Stimulated activated CD8-positive, alpha-beta memory T cell treated with anti-CD3 and anti-CD28 coated beads, Interleukin-12 subunit alpha, Interleukin-12 subunit beta, amount 100 ng/mL, for 4 hours (primary cell): ENCODE measurements around the gene CXCR2.
"Not testable (repeated sequence)": the region's sequence is repeated elsewhere in the genome, so short reads cannot be mapped to it uniquely, and the experiment has no call there.

Source experiments
- DNase-seq: peaks from one replicate; pipeline ENCODE4 v3.0.0-alpha.2; 2020; ENCODE audit warnings: low read depth

CXCR2 gene

DNA sequence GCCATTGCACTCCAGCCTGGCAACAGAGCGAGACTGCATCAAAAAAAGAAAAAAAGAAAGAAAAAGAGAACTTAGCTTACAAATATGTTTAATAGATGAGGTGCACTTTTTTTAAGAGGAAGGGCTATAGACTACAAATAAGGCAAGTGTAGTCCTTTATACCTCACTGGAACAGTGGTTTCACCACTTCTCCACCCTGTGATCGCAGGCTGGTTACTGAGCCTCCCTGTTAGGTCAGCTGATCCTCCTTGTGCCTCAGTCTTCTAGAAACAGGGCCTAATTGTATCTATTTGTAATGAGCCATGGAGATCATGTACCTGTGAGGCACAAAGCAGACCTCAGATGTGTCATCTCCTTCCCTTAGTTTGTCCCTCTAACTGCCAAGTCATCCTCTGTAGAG, 4.5 kb downstream of the CXCR2 start:
- no peak for DNase-seq

DNA sequence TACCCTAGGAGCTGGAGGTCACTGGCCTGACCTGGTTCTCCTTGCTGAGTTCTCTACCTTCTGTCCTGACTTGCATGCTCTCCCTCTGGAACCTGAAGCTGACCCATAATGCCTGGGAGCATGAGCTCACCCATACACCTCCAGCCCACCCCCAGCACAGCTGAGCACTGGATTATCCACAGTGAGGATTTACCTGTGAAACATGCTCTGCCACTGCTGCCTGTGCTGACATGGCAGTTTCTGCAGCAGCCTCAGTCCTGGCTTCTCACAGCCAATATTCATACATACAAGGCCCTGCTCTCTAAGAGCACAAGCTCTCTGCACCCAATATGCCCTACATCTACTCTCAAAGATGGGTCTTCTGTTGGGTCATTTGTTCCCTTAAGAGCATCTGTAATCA, 5.0 kb downstream of the CXCR2 start:
- DNase-seq: no peak

DNA sequence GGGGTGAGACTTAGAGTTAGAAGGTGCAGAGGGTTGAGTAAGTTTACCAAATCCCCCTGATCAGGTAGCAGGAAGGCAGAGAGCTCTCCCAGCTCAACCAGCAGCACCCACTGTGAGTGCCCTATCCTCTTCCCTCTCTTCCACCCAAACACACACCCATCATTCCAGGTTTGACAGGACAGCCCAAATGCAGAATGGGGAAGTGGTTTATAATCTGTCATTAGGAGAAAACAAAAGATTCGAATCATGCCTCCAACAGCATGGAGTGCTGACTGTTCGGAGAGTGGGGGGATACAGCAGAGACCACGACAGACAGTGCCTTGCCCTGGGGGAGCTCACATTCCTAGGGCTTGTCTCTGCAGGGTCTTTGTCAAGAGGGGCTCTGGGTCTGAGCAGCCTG, 11.7 kb downstream of the CXCR2 start:
- DNase-seq: no peak

DNA sequence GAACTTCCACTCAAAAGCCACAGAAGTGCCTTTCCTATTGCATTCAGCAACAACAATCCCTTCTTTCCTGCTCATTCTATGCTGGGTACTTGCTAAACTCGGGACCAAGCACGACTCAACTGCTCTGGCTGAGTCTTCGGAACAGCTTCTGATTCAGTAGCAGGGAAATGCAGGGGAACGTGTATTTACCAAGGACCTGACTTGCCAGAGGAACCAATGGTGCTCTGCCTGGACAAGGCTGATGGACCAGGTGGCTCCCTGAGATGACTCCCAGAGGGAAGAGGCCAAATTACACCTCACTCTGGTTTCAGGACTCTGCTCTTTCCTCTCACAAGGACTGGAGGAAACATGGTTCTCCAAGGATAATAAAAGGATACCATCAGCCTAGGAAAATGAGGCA, 12.2 kb downstream of the CXCR2 start:
- no peak for DNase-seq

DNA sequence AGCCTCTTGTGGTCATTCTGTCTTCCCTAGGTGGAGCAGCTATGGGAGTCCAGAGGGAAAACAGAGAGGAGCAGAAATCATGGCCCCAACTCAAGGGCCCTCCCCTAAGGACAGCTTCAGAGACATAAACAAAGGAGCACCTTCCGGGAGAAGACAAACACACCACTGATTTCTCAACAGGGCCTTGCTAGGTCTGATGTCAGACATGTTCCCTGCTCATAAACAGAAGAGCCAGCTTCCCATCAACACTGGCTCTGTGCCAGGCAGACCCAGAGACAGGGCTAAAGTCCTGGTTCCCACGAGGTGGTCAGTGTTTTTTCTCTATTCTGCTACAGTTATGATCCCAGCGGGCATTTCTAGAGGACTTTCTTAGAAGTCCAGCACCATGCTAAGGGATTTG, 19.3 kb downstream of the CXCR2 start:
- no peak for DNase-seq

DNA sequence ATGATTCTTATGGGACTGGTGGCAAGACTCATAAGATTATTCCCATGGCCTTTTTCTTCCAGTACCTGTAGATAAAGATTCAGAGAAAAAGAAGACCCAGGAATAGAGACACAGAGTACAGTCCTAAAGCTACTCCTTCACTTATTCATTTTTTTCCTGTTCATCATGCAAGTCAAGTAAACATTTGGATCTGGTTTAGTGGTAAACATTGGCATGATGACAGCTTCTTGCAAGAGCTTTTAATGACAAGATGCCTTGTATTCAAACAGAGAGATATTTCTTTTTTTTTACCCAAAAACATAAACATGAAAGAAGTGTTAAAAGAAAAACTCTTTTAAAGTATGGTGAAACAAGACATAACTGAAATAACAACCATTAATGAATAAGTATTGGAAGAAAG, 20.2 kb downstream of the CXCR2 start:
- DNase-seq: no peak

DNA sequence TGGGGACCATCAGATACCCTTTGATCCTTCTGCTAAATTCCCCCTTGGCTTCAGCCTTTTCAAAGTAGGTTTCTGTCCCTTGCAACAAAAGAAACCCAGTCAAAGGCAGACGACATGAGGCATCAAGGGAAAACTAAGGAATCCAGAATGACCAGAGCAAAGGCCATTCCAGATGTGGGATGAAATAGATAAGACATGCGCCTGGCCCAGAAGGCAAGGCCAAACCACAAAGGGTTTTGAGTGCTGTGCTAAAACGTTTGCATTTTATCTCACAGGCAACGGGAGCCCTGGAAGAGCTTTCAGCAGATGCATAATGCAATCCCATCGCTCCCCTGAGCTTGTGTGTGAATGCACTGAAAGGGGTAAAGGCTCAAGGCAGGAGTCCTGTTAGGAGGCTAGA, 23.3 kb downstream of the CXCR2 start:
- no peak for DNase-seq

DNA sequence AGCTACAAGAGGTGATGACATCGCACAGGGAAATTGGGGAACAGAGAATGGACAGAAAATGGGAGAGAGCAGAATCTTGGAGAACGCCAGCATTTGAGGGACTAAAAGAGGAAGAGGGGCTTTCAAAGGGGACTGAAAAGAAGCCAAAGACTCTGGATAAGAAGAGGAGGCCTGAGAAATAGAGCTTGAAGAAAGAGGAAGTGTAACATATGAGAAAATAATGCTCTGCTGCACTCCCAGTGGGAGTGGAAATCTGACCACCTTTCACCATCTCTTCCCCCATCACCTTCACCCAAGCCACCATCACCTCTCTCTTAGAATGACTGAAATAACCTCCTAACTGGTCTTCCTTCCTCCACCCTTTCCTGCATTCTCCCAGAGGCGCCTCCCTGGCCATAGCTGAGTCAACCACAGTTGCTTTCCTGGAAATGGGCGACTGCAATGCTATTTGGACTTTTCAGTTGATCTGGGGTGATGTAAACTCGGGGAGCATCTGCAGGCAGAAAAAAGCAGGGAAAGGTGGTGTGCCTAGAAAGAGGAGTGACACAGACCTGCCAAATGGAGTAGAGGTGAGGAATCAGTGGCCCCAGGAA, 24.1 kb downstream of the CXCR2 start:
- no peak for DNase-seq

DNA sequence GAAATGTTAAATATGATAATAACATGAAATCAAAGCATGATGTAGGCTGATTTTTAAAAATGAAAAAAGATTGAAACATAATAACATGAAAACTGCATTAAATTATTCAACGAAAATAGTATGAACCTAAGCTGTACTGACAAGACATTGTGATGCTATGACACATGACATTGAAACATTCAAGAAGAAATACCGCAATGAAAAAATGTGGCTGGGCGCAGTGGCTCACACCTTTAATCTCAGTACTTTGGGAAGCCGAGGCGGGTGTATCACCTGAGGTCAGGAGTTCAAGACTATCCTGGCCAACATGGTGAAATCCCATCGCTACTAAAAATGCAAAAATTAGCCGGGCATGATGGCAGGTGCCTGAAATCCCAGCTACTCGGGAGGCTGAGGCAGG, 26.3 kb downstream of the CXCR2 start:
- no peak for DNase-seq

DNA sequence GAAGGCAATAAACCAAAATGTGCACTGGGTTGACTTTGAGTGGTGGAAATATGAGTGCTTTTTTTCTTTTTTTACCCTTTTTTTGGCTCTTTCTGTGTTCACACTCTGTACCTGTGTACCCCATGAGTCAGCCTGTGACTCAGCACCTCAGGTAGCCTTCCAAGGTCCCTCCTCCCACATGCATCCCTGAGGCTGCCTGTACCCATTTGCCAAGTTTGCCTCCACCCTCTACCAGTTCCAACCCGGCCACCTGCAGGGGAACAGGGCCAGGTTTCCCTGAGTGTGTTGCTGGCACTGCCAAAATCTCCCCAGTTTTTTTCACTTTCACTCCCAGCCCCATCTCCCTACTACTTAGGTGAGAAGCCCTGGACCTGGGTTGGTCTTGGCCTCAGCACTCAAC, 26.9 kb downstream of the CXCR2 start:
- DNase-seq: no peak

DNA sequence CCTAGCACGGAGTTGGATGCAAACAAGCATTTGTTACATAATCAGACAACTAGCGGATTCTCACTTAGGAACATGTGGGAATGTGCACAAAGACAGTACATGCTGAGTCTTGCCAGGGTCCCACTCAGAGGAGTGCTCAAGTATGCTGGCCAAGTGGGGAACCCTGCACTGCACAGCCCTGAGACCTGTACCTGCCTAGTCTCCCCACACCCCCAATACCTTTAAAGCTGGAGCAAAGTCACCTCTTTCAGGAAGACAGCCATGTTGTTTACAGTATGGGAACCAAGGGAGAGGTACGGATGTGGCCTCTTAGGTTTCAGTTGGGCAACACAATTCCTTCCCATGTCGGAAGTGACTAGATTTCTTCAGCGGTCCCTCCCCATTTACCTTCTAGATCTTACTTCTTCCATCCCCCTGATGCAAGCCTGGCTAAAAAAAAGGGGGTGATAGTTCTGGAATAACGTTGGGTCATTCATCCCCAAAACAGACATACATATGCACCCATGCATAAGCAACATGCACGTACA, 30.2 kb downstream of the CXCR2 start:
- no peak for DNase-seq

DNA sequence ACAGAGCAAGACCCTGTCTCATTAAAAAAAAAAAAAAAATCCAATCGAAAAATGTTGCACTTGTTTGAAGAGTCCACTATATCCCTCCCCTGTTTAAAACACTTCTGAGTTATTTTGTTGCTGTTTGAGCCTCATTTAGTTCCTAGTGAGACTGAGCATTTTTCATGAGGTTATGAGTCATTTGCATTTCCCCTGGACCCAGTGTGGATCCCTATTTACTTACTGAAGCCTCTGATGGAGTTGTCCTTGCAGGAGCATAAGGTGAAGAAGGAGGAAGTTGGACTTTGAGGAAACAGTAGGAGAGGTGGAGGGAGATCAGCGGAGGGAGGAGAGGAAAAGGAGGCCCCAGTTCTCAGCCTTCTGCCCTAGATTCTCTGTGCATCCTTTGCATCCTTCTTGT, 35.8 kb downstream of the CXCR2 start:
- no peak for DNase-seq

DNA sequence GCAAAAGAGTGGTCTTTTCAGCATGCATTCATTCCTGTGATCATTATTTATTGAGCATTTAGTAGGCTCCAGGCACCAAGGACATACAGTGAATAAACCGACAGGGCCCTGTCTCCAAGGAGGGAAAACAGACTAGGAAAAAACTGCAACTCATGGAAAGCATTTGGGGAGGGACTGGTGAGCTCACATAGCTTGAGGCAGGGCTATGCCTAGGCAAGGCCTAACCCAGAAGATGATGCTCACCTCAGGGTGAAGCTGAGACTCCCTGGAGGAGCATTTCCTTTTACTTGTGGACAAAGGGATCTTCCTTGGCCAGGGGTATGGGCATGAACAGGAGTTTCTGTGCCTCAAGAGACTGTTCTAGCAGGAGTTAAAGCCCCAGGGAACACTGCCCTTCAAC, 37.0 kb downstream of the CXCR2 start:
- DNase-seq: no peak

DNA sequence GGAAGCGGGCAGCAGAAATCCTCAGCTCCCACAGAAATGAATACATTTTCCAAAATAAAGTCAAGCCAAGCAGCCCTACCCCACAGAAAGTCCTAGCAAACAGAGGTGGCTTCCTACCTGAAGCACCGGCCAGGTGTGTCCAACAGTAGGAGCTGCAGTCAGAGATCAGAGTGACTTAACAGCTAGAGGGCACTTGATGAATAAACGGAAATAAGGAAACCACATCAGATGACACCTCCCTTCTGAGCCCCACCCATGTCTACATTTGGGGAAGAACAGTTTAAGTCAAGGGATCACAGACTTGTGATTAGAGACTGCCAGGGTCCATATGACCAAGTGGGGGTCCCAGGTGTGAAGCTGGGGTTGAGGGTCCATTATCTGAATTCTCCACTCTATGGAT, 41.0 kb downstream of the CXCR2 start, which contains the start of gene CXCR1:
Gene CXCR1, minus strand, starts transcription at position 172 of the 400 bp plus-strand sequence. CDS start 1,751 bp downstream, outside the sequence.
- peak; percentile 3 for DNase-seq

DNA sequence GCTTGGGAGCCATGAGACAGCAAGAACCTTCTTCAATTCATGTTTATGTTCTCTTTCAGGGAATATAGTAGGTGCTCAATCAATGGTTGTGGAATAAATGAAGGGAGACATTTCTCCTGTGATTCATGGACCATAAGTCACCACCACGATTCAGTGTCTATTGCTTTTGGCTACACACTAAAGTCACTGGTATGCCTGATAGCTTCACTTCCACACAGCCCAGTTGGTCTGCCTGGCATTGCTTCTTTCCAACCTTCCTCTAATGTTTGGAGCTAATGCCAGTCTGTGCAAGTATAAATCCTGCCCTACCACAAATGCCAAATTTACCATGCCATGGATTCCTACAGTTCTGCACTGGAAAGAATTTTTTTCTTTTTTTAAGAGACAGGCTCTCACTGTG, 42.2 kb downstream of the CXCR2 start:
- DNase-seq: no peak

DNA sequence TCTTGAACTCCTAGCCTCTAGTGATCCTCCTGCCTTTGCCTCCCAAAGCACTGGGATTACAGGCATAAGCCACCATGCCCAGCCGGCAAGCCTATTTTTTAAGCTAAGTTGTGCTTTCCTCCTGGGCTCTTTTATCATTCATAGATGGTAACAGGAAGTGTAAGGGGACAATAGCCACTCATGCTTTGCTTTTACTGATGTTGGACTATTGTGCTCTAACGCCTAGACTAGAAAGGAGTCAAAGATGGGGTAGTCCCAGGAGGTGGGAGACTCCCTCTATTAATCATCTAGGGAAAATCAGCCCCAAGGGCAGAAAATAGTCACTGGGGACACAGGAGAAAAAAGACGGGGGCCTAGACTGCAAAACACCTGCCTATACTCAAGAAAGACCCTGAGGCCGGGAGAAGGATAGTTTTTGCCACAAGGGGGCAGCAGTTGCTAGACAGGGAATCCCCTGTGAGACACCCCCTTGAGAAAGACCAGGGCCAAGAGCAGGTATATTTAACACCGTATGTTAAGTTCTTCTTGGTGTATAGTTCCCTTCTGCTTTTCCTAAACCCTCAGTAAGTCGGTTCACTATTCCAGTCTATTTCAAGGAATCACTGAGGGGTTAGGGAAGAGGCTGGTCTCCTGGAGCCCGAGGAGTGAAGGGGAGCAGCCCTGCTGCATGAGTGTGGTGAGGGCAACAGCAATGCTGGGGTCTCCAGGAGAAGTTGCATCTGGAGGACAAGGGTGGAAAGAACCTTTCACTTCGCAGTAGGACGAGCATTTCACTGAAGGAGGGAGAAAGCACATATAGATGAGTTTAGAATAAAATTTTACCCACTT, 43.0 kb downstream of the CXCR2 start:
- peak; percentile 34 for DNase-seq

DNA sequence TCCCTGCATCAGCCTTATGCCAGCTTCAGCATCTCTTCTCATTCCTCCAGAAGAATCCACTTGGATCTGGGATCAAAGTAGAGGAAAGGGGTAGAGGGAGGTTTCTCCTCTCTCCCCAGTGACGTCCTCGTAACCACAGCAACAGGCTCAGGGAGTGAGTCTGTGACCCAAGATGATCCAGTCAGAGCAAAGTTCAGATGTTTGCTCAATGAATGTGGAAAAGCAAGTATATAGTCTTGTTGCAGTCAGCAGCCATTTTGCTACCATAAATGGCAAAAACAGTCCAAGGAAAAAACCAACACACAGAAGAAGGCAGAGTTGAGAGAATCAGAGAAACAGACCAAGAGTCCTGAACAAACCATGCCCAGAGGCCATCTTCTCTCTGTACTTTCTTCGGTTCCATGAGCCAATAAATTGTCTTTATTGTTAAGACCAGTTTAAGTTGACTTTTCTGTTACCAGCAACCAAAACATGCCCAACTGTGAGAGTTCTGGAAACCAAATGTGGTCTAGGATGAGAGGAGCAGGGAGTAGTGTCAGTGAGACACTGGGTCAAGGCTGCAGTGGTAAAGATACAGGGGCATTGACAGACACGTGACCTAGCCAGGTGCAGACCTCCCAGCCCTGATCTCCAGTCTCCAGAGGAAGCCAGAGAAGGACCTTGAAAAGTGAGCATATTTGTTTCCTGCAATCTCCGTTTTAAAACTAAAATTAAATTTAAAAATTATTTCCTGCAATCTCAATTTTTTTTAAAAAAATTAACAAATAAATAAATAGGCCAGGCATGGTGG, 44.1 kb downstream of the CXCR2 start:
- DNase-seq: no peak

DNA sequence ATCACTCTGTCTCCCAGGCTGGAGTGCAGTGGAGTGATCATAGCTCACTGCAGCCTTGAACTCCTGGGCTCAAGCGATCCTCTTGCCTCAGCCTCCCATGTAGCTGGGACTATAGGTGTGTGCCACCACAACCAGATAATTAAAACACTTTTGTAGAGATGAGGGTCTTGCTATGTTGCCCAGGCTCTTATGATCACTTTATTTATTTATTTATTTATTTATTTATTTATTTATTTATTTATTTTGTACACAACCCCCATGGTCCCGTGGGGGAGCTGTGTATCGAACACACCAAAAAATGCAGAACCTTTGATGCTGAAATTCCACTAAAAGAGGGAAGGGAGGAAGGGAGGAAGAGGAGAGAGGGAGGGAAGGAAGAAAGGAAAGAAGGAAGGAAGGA, 45.9 kb downstream of the CXCR2 start:
- DNase-seq: not testable (repeated sequence)

DNA sequence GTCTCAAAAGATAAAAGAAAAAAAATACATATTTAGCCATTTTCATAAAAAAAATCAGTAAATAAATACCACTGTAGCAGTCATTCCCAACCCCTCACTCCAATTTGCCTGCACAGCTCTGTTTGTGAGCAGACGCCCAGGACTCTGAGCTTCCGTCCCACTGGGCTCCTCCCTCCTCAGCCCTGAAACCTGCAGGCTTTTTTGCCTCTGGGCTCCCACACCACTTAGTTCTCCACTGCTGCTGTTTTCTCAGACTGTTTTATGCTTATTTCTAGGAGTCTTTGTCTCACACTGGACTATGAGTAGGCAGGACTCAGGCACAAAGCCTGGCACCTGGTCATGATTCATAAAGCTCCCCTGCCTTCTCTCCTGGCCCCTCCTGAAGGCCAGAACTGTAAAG, 47.0 kb downstream of the CXCR2 start:
- DNase-seq: no peak

DNA sequence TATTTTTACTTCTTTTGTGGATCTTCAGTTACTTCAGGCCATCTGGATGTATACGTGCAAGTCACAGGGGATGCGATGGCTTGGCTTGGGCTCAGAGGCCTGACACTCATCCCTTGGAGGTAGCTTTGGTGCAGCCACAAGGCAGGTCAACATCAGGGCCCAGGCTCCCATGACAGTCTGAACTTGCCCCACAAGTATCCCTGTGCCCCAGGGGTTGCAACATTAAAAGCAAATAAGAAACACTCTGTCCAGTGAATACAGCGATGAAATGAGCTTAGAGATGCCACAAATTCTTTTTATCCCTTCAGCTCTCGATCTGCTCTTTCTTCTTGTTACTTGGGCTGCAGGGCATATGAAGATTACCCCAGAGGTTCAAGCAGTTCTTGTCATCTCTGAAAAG, 54.0 kb downstream of the CXCR2 start:
- DNase-seq: no peak

DNA sequence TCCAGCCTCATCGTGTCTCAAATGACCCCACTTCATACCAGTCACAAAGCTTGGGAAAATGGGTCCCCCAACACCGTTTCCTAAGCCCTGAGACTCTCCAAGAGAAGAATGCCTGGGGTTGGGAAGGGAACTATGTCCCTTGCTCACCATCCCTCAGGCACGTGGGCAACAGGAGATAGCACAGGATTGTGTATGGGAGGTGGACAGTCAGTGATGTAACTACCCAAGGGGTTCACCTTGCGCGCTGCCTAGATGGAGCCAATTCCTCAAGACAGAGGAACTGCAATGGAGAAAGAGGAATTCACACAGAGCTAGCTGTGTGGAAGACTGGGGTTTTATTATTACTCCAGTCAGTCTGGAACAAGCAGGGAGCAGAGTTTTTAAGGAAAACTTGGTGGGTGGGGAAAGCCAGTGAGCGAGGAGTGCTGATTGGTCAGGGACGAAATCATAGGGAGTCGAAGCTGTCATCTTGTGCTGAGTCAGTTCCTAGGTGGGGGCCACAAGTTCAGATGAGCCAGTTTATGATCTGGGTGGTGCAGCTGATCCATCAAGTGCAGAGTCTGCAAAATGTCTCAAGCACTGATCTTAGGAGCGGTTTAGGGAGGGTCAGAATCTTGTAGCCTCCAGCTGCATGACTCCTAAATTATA, 54.8 kb downstream of the CXCR2 start:
- DNase-seq: no peak

DNA sequence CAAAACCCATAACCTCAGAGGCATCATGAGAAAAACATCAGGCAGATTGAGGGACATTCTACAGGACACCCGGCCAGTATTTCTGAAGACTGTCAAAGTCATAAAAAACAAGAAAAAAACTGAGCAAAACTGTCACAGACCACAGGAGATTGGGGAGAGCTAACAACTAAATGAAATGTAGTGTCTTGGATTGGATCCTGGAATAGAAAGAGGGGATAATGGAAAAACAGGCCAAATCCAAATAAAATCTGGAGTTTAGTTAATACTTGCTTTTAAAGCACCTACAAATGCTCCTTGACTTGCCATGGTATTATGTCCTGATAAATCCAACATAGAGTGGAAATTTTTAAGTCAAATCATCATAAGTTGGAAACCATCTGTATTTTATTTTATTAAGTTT, 58.5 kb downstream of the CXCR2 start:
- DNase-seq: no peak
